ENCODE data around the gene DSTYK.

Gene DSTYK

DNA sequence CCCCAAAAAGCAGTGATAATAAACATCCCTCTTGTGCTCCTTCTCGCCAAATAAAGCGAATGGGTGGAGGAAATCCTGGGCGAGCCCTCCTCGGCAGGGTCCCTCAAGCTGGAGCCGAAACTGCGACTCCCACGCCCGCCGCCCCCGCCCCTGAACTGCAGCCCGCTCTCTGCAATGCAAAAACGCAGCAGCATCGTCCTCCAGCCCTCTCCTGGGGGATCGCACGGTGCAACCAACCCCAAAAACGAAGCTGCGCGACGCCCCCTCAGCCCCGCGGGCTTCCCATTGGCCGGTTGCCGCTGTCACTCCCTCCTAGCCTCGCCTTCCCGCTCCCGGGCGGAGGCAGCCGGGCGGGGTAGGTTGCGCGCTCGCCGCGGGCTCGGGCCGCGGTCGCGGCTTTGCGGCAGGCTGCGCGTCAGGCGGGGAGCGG is 16.1 kb upstream of the DSTYK start, which contains the start of gene TMCC2 (continued):
- TF ChIP-seq GLIS1 (tag by site-specific recombination; IDR thresholded peaks at IDR 0.05), result peak; percentile 80
- TF ChIP-seq ZBTB20 (tag by site-specific recombination; IDR thresholded peaks at IDR 0.05), result peak; percentile 89
- peak; percentile 66 for TF ChIP-seq KLF1 (tag by site-specific recombination; IDR thresholded peaks at IDR 0.05)
- no peak for TF ChIP-seq ZNF23 (tag by site-specific recombination; IDR thresholded peaks at IDR 0.05; ENCODE audit: borderline replicate concordance)
- peak; percentile 53; the same call in 1 of the 2 replicates for TF ChIP-seq ZBTB8A (tag by site-specific recombination; IDR thresholded peaks at IDR 0.05)
- TF ChIP-seq ZNF175 (tag by site-specific recombination; IDR thresholded peaks at IDR 0.05), result no peak
- TF ChIP-seq ZNF521 (tag by site-specific recombination; IDR thresholded peaks at IDR 0.05), result no peak
- TF ChIP-seq KLF9 (tag by site-specific recombination; IDR thresholded peaks at IDR 0.05; ENCODE audit: low read depth), result peak; percentile 46; the same call in 1 of the 2 replicates
- TF ChIP-seq GLIS2 (tag by site-specific recombination; IDR thresholded peaks at IDR 0.05), result peak; percentile 80
- TF ChIP-seq ZNF544 (tag by site-specific recombination; IDR thresholded peaks at IDR 0.05), result no peak
- TF ChIP-seq SP7 (tag by site-specific recombination; IDR thresholded peaks at IDR 0.05), result peak; percentile 52
- TF ChIP-seq ZNF660 (tag by site-specific recombination; IDR thresholded peaks at IDR 0.05), result peak; percentile 28; the same call in 1 of the 2 replicates
- TF ChIP-seq ZNF548 (tag by site-specific recombination; IDR thresholded peaks at IDR 0.05), result no peak
- TF ChIP-seq, protein P1, sequence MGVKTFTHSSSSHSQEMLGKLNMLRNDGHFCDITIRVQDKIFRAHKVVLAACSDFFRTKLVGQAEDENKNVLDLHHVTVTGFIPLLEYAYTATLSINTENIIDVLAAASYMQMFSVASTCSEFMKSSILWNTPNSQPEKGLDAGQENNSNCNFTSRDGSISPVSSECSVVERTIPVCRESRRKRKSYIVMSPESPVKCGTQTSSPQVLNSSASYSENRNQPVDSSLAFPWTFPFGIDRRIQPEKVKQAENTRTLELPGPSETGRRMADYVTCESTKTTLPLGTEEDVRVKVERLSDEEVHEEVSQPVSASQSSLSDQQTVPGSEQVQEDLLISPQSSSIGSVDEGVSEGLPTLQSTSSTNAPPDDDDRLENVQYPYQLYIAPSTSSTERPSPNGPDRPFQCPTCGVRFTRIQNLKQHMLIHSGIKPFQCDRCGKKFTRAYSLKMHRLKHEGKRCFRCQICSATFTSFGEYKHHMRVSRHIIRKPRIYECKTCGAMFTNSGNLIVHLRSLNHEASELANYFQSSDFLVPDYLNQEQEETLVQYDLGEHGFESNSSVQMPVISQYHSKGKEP (tag by site-specific recombination; IDR thresholded peaks at IDR 0.05), result peak; percentile 98
- TF ChIP-seq ZNF280D (tag by site-specific recombination; IDR thresholded peaks at IDR 0.05), result no peak
- TF ChIP-seq, protein P2, sequence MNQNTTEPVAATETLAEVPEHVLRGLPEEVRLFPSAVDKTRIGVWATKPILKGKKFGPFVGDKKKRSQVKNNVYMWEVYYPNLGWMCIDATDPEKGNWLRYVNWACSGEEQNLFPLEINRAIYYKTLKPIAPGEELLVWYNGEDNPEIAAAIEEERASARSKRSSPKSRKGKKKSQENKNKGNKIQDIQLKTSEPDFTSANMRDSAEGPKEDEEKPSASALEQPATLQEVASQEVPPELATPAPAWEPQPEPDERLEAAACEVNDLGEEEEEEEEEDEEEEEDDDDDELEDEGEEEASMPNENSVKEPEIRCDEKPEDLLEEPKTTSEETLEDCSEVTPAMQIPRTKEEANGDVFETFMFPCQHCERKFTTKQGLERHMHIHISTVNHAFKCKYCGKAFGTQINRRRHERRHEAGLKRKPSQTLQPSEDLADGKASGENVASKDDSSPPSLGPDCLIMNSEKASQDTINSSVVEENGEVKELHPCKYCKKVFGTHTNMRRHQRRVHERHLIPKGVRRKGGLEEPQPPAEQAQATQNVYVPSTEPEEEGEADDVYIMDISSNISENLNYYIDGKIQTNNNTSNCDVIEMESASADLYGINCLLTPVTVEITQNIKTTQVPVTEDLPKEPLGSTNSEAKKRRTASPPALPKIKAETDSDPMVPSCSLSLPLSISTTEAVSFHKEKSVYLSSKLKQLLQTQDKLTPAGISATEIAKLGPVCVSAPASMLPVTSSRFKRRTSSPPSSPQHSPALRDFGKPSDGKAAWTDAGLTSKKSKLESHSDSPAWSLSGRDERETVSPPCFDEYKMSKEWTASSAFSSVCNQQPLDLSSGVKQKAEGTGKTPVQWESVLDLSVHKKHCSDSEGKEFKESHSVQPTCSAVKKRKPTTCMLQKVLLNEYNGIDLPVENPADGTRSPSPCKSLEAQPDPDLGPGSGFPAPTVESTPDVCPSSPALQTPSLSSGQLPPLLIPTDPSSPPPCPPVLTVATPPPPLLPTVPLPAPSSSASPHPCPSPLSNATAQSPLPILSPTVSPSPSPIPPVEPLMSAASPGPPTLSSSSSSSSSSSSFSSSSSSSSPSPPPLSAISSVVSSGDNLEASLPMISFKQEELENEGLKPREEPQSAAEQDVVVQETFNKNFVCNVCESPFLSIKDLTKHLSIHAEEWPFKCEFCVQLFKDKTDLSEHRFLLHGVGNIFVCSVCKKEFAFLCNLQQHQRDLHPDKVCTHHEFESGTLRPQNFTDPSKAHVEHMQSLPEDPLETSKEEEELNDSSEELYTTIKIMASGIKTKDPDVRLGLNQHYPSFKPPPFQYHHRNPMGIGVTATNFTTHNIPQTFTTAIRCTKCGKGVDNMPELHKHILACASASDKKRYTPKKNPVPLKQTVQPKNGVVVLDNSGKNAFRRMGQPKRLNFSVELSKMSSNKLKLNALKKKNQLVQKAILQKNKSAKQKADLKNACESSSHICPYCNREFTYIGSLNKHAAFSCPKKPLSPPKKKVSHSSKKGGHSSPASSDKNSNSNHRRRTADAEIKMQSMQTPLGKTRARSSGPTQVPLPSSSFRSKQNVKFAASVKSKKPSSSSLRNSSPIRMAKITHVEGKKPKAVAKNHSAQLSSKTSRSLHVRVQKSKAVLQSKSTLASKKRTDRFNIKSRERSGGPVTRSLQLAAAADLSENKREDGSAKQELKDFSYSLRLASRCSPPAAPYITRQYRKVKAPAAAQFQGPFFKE (tag by site-specific recombination; IDR thresholded peaks at IDR 0.05; ENCODE audit: borderline replicate concordance), result no peak
- no peak for TF ChIP-seq HOXA7 (CRISPR knock-in tag; IDR thresholded peaks at IDR 0.05; ENCODE audit: borderline replicate concordance)
- TF ChIP-seq MYNN (tag by site-specific recombination; IDR thresholded peaks at IDR 0.05; ENCODE audit: borderline replicate concordance), result peak; percentile 70; the same call in 1 of the 2 replicates
- TF ChIP-seq SP3 (tag by site-specific recombination; IDR thresholded peaks at IDR 0.05), result peak; percentile 83
- TF ChIP-seq, protein P3, sequence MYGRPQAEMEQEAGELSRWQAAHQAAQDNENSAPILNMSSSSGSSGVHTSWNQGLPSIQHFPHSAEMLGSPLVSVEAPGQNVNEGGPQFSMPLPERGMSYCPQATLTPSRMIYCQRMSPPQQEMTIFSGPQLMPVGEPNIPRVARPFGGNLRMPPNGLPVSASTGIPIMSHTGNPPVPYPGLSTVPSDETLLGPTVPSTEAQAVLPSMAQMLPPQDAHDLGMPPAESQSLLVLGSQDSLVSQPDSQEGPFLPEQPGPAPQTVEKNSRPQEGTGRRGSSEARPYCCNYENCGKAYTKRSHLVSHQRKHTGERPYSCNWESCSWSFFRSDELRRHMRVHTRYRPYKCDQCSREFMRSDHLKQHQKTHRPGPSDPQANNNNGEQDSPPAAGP (tag by site-specific recombination; IDR thresholded peaks at IDR 0.05), result peak; percentile 72
- TF ChIP-seq ZNF2 (tag by site-specific recombination; IDR thresholded peaks at IDR 0.05), result 0 out of 2 replicates have a peak, but pooled peaks have one; percentile 22
- TF ChIP-seq ZNF366 (tag by site-specific recombination; conservative IDR thresholded peaks at IDR 0.05), result no peak
- peak; percentile 89 for TF ChIP-seq KLF8 (tag by site-specific recombination; IDR thresholded peaks at IDR 0.05)
- peak; percentile 98 for TF ChIP-seq ZFHX2 (tag by site-specific recombination; conservative IDR thresholded peaks at IDR 0.05)
- peak; percentile 82 for TF ChIP-seq ZBTB17 (tag by site-specific recombination; IDR thresholded peaks at IDR 0.05)
- peak; percentile 61; the same call in 1 of the 2 replicates for TF ChIP-seq KLF10 (tag by site-specific recombination; IDR thresholded peaks at IDR 0.05)
- peak; percentile 58; the same call in 1 of the 2 replicates for TF ChIP-seq ZNF692 (tag by site-specific recombination; IDR thresholded peaks at IDR 0.05)
- no peak for TF ChIP-seq ZNF354C (tag by site-specific recombination; IDR thresholded peaks at IDR 0.05; ENCODE audit: borderline replicate concordance, low read depth)
- TF ChIP-seq ZNF561 (tag by site-specific recombination; IDR thresholded peaks at IDR 0.05; ENCODE audit: borderline replicate concordance), result peak; percentile 88; the same call in 1 of the 2 replicates

Measured in HEK293 (cell line).